ENCODE results near the gene AVPI1. TPM values are rescaled to one million over a fixed set of nuclear protein-coding genes. Genes with fewer than 3 reads are reported as not detected.
A peak's percentile ranks its signal among the peaks of the same experiment; 100 is the strongest.

The AVPI1 gene
- total and polyA plus RNA-seq, 2 of the 13 experiments (the other 11 are each of a cell fraction or from before 2014, with no cell fraction given) = 39.8 to 61.2 TPM

DNA sequence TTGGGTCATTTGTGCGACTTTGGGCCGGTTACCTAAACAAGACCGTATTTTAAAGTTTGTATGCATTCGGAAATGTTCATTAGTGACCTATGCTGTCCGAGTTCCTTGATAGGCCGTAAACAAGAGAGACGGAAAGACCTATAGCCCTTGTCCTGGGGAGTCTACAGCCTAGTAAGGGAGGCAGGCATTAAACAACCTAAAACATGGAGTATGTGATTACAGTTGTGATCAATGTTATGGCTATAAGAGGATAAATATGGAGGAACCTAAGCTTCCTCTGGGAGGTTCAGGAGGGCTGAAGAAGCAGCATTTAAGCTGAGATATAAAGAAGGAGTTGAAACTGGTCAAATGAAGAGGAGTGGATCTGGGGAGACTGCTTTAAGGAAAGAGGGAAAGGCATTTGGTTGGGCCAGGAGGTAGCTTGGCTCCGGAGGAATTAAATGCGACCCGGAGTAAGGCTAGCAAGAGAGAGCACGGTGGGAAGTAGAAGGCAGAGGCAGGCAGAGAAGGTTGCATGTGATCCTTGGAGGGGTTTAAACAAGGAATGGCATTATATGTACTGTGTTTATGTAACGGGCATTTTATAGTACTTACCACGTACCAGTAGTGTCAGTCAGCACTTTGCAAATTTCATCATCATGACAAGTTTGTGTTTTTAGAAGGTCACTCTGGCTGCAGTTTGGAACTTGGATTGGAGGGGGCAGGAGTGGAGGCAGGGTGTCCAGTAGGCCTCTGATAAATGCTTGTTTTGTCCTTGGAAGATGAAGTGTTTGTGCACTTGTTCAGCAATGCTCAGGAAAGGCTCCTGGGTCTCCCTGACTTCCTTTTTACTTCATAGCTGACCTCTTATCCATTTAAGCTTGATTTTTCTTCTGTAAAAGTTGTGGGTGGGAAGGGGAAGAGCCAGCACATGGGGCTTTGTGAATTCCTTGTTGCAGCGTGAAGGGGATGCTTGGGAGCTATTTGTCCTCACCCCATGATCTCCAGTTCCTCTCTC is 1.0 kb upstream of the AVPI1 start:
- WGBS (ENCODE audit: low lambda C conversion rate) = 5% methylated on average over 14 of the region's 14 CpGs
- H3K36me3 ChIP-seq (replicated peaks in 1 of 2; ENCODE audit: control insufficient read depth in 1 of 2, insufficient read depth in 2 of 2, low read length in 2 of 2) = no peaks in the 10 kb centered on the region
- peak; percentile 66 for DNase-seq (ENCODE audit: low spot score)
- ChIA-PET CTCF (ENCODE audit: low intra/inter-chr PET ratio, low total read pairs) (no interaction called here), POLR2A (interaction anchor here (0.9 to 3.5 kb wide), 16 partner anchors 10 to 287 kb away, joined by 3 to 39 read pairs (median 8); partner anchors contain the start of genes HOGA1, PI4K2A, RRP12 and UBTD1)
- peak overlapping the region; percentile 42 to 66 (median 57) for H3K4me3 ChIP-seq (replicated peaks in 1 of 3; ENCODE audit: insufficient read depth in 1 of 3, low read depth in 2 of 3, low read length in 3 of 3)
- intact Hi-C loops (cut with micrococcal nuclease; ENCODE audit: unreplicated experiment) = no loop called here
- H3K9ac ChIP-seq (ENCODE audit: insufficient read depth, low read depth, low read length) = peak overlapping the region; percentile 86
- peaks cover 44% of the 10 kb centered on the region for H3K4me1 ChIP-seq (ENCODE audit: insufficient read depth, low read length)
- peak overlapping the region; percentile 61 for H2AFZ ChIP-seq (ENCODE audit: low read length)
- peaks cover 34% of the 10 kb centered on the region for H3K79me2 ChIP-seq (ENCODE audit: insufficient read depth, low read length)
- 0 out of 2 replicates have a peak, but pooled peaks cover under 1% of the 10 kb centered on the region for H4K20me1 ChIP-seq (ENCODE audit: insufficient read depth, low read length)
- H3K9me3 ChIP-seq (ENCODE audit: low read length) = no peaks in the 10 kb centered on the region
- BruUV-seq (replicated peaks) = TSS peak; percentile 87
- no peaks in the 10 kb centered on the region; a peak in 1 of 5 replicates for H3K27me3 ChIP-seq (ENCODE audit: control insufficient read depth in 1 of 2, insufficient read depth in 2 of 2, low read length in 2 of 2)
- in situ Hi-C loops (cut with HindIII; ENCODE audit: extremely low pct_ligation_motif_present, low pct_unique_long_range_greater_than_20kb) = no loop called here
- peak; percentile 5 for ATAC-seq
- FAIRE-seq = peak; percentile 82
- peak overlapping the region; percentile 94 for H3K4me2 ChIP-seq (ENCODE audit: low read depth, low read length)
- H3K27ac ChIP-seq (ENCODE audit: extremely low read length, insufficient read depth, low read length) = peak overlapping the region; percentile 94
- TF ChIP-seq, protein P1, sequence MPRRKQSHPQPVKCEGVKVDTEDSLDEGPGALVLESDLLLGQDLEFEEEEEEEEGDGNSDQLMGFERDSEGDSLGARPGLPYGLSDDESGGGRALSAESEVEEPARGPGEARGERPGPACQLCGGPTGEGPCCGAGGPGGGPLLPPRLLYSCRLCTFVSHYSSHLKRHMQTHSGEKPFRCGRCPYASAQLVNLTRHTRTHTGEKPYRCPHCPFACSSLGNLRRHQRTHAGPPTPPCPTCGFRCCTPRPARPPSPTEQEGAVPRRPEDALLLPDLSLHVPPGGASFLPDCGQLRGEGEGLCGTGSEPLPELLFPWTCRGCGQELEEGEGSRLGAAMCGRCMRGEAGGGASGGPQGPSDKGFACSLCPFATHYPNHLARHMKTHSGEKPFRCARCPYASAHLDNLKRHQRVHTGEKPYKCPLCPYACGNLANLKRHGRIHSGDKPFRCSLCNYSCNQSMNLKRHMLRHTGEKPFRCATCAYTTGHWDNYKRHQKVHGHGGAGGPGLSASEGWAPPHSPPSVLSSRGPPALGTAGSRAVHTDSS (CRISPR knock-in tag; conservative IDR thresholded peaks at IDR 0.05) = no peak
- TF ChIP-seq GLI4 (CRISPR knock-in tag; IDR thresholded peaks at IDR 0.05; ENCODE audit: borderline replicate concordance) (peak; percentile 53; the same call in 1 of the 2 replicates), ZNF251 (CRISPR knock-in tag; IDR thresholded peaks at IDR 0.05) (no peak), TBP (CRISPR knock-in tag; IDR thresholded peaks at IDR 0.05) (peak; percentile 10; the same call in 1 of the 2 replicates), KLF6 (CRISPR knock-in tag; IDR thresholded peaks at IDR 0.05) (0 out of 2 replicates have a peak, but pooled peaks have one; percentile 8), CEBPG (CRISPR knock-in tag; IDR thresholded peaks at IDR 0.05) (peak; percentile 77), HMG20A (CRISPR knock-in tag; IDR thresholded peaks at IDR 0.05; ENCODE audit: borderline replicate concordance) (peak; percentile 52; the same call in 1 of the 2 replicates), ZNF136 (CRISPR knock-in tag; IDR thresholded peaks at IDR 0.05; ENCODE audit: low read depth) (no peak; the same call in 1 of the 2 replicates), HOXD1 (CRISPR knock-in tag; IDR thresholded peaks at IDR 0.05) (no peak), KDM5A (IDR thresholded peaks at IDR 0.05; ENCODE audit: borderline replicate concordance, low read length) (no peak), ZNF703 (CRISPR knock-in tag; IDR thresholded peaks at IDR 0.05; ENCODE audit: borderline replicate concordance) (no peak), HNRNPL (IDR thresholded peaks at IDR 0.05; ENCODE audit: low read depth, low read length) (no peak), RAD51 (IDR thresholded peaks at IDR 0.05; ENCODE audit: borderline replicate concordance) (no peak), ZSCAN20 (CRISPR knock-in tag; IDR thresholded peaks at IDR 0.05; ENCODE audit: borderline replicate concordance) (no peak)
- TF ChIP-seq, protein P2, sequence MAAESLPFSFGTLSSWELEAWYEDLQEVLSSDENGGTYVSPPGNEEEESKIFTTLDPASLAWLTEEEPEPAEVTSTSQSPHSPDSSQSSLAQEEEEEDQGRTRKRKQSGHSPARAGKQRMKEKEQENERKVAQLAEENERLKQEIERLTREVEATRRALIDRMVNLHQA (CRISPR knock-in tag; IDR thresholded peaks at IDR 0.05) = no peak
- TF ChIP-seq, protein P3, sequence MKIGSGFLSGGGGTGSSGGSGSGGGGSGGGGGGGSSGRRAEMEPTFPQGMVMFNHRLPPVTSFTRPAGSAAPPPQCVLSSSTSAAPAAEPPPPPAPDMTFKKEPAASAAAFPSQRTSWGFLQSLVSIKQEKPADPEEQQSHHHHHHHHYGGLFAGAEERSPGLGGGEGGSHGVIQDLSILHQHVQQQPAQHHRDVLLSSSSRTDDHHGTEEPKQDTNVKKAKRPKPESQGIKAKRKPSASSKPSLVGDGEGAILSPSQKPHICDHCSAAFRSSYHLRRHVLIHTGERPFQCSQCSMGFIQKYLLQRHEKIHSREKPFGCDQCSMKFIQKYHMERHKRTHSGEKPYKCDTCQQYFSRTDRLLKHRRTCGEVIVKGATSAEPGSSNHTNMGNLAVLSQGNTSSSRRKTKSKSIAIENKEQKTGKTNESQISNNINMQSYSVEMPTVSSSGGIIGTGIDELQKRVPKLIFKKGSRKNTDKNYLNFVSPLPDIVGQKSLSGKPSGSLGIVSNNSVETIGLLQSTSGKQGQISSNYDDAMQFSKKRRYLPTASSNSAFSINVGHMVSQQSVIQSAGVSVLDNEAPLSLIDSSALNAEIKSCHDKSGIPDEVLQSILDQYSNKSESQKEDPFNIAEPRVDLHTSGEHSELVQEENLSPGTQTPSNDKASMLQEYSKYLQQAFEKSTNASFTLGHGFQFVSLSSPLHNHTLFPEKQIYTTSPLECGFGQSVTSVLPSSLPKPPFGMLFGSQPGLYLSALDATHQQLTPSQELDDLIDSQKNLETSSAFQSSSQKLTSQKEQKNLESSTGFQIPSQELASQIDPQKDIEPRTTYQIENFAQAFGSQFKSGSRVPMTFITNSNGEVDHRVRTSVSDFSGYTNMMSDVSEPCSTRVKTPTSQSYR (CRISPR knock-in tag; IDR thresholded peaks at IDR 0.05; ENCODE audit: borderline replicate concordance) = peak; percentile 10; the same call in 1 of the 2 replicates
- TF ChIP-seq, protein P4, sequence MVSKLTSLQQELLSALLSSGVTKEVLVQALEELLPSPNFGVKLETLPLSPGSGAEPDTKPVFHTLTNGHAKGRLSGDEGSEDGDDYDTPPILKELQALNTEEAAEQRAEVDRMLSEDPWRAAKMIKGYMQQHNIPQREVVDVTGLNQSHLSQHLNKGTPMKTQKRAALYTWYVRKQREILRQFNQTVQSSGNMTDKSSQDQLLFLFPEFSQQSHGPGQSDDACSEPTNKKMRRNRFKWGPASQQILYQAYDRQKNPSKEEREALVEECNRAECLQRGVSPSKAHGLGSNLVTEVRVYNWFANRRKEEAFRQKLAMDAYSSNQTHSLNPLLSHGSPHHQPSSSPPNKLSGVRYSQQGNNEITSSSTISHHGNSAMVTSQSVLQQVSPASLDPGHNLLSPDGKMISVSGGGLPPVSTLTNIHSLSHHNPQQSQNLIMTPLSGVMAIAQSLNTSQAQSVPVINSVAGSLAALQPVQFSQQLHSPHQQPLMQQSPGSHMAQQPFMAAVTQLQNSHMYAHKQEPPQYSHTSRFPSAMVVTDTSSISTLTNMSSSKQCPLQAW (CRISPR knock-in tag; IDR thresholded peaks at IDR 0.05) = 0 out of 2 replicates have a peak, but pooled peaks have one; percentile 60

Measured in HepG2 (cell line).